Mesenchymal stem cell (in vitro differentiated cells and primary cell): ENCODE measurements around the gene INPP5F.
A peak's percentile ranks its signal among the peaks of the same experiment; 100 is the strongest.

Source experiments
- DNase-seq: peaks from one replicate; pipeline ENCODE4 v3.0.0-alpha.2; 2013
- H2AFZ ChIP-seq: one replicate; pipeline ENCODE4 v1.6.1; 2013; ENCODE audit warnings: low read depth, mild to moderate bottlenecking, control low read depth, inconsistent platforms, low read length, moderate library complexity
- H2AK5ac ChIP-seq: 2 replicates; pipeline ENCODE4 v1.6.1; 2013; ENCODE audit warnings: low read length, moderate library complexity, mild to moderate bottlenecking, inconsistent platforms; ENCODE audit not compliant: severe bottlenecking
- H2BK120ac ChIP-seq: one replicate; pipeline ENCODE4 v1.6.1; 2013; ENCODE audit warnings: low read depth, mild to moderate bottlenecking, inconsistent platforms, low read length, moderate library complexity
- H2BK12ac ChIP-seq, 2 experiments: one replicate each; pipeline ENCODE4 v1.6.1; 2013; ENCODE audit warnings: inconsistent platforms in 2 of 2, low read length in 2 of 2, mild to moderate bottlenecking in 2 of 2, moderate library complexity in 2 of 2, control low read depth in 1 of 2
- H2BK15ac ChIP-seq: one replicate; pipeline ENCODE4 v1.6.1; 2013; ENCODE audit warnings: mild to moderate bottlenecking, low read depth, inconsistent platforms; ENCODE audit not compliant: poor library complexity, severe bottlenecking
- H2BK5ac ChIP-seq: 2 replicates; pipeline ENCODE4 v1.6.1; 2013; ENCODE audit warnings: low read depth, mild to moderate bottlenecking, low read length, control low read depth, inconsistent platforms; ENCODE audit not compliant: poor library complexity, severe bottlenecking
- H3K14ac ChIP-seq, 2 experiments: one replicate each; pipeline ENCODE4 v1.6.1; 2013; ENCODE audit warnings: inconsistent platforms in 2 of 2, low read length in 2 of 2, control low read depth in 1 of 2, mild to moderate bottlenecking in 1 of 2, moderate library complexity in 1 of 2
- H3K18ac ChIP-seq, 2 experiments: one replicate each; pipeline ENCODE4 v1.6.1; 2013; ENCODE audit warnings: inconsistent platforms in 2 of 2, low read length in 2 of 2, control low read depth in 1 of 2, low read depth in 1 of 2, mild to moderate bottlenecking in 1 of 2
- H3K23ac ChIP-seq, 2 experiments: one replicate each; pipeline ENCODE4 v1.6.1; 2013; ENCODE audit warnings: inconsistent platforms in 2 of 2, low read length in 2 of 2, mild to moderate bottlenecking in 2 of 2, moderate library complexity in 2 of 2, control low read depth in 1 of 2
- H3K27ac ChIP-seq: 2 replicates; pipeline ENCODE4 v1.5.1; 2013; ENCODE audit warnings: mild to moderate bottlenecking, moderate library complexity, low read length, control low read depth, inconsistent platforms; ENCODE audit not compliant: poor library complexity, severe bottlenecking
- H3K27me3 ChIP-seq, 2 experiments: 2 replicates each; pipeline versions ENCODE4 v1.6.1 to v1.7.0; 2013; ENCODE audit warnings: low read length in 2 of 2, mild to moderate bottlenecking in 2 of 2, moderate library complexity in 2 of 2, control low read depth in 1 of 2, inconsistent platforms in 1 of 2; ENCODE audit not compliant: control insufficient read depth in 1 of 2, insufficient read depth in 1 of 2
- H3K36me3 ChIP-seq, 2 experiments: 2 replicates each; pipeline versions ENCODE4 v1.6.1 to v1.7.0; 2013; ENCODE audit warnings: low read length in 2 of 2, control low read depth in 1 of 2, inconsistent platforms in 1 of 2, low read depth in 1 of 2, mild to moderate bottlenecking in 1 of 2; ENCODE audit not compliant: insufficient read depth in 2 of 2, control insufficient read depth in 1 of 2
- H3K4ac ChIP-seq, 2 experiments: one replicate each; pipeline ENCODE4 v1.6.1; 2013; ENCODE audit warnings: inconsistent platforms in 2 of 2, low read length in 2 of 2, mild to moderate bottlenecking in 2 of 2, moderate library complexity in 2 of 2, control low read depth in 1 of 2, low read depth in 1 of 2
- H3K4me1 ChIP-seq: 2 replicates; pipeline ENCODE4 v1.6.1; 2013; ENCODE audit warnings: low read depth, low read length, control low read depth; ENCODE audit not compliant: control insufficient read depth, insufficient read depth
- H3K4me2 ChIP-seq: 2 replicates; pipeline ENCODE4 v1.6.1; 2013; ENCODE audit warnings: low read length, mild to moderate bottlenecking, inconsistent platforms; ENCODE audit not compliant: poor library complexity, severe bottlenecking
- H3K4me3 ChIP-seq, 2 experiments: 2 replicates each; pipeline versions ENCODE4 v1.5.1 to v1.7.0; 2013; ENCODE audit warnings: low read length in 2 of 2, mild to moderate bottlenecking in 2 of 2, control low read depth in 1 of 2, low read depth in 1 of 2; ENCODE audit not compliant: insufficient read depth in 1 of 2
- H3K79me1 ChIP-seq: replicated peaks from 2 replicates; pipeline ENCODE4 v1.6.1; 2013; ENCODE audit warnings: mild to moderate bottlenecking, control low read depth, low read length, inconsistent platforms; ENCODE audit not compliant: poor library complexity, severe bottlenecking
- H3K9ac ChIP-seq: 2 replicates; pipeline ENCODE4 v1.7.0; 2013; ENCODE audit warnings: mild to moderate bottlenecking, low read length, moderate library complexity
- H3K9me3 ChIP-seq: 2 replicates; pipeline ENCODE4 v1.7.0; 2013; ENCODE audit warnings: mild to moderate bottlenecking, low read length; ENCODE audit not compliant: control insufficient read depth
- H4K8ac ChIP-seq: one replicate; pipeline ENCODE4 v1.6.1; 2013; ENCODE audit warnings: inconsistent platforms, mild to moderate bottlenecking, low read length, moderate library complexity
- H4K91ac ChIP-seq: one replicate; pipeline ENCODE4 v1.6.1; 2013; ENCODE audit warnings: mild to moderate bottlenecking, low read length, inconsistent platforms
- WGBS: methylation state at CpG from one replicate; pipeline ENCODE4 v1.1.7; 2013; ENCODE audit warnings: mixed read lengths; 5-methylcytosine and 5-hydroxymethylcytosine counted together

INPP5F gene

GRCh38 chr10:119688033-119688508 is 37.8 kb upstream of the INPP5F start:
- no peak overlapping the region for H3K9ac ChIP-seq
- peaks cover 6% of the 10 kb centered on the region for H3K4me1 ChIP-seq
- no peak overlapping the region for H2BK12ac ChIP-seq
- no peak overlapping the region for H3K27ac ChIP-seq
- no peak overlapping the region for H2BK120ac ChIP-seq
- no peak overlapping the region for H2BK15ac ChIP-seq
- no peak overlapping the region for H4K8ac ChIP-seq
- H3K4me3 ChIP-seq = no peak overlapping the region
- no peak overlapping the region for H3K14ac ChIP-seq
- no peaks in the 10 kb centered on the region for H3K79me1 ChIP-seq
- no peak overlapping the region for H3K4me2 ChIP-seq
- H3K27me3 ChIP-seq = peaks cover 0 to 5% of the 10 kb centered on the region in 2 experiments
- H2BK5ac ChIP-seq = no peak overlapping the region
- no peak overlapping the region for H3K4ac ChIP-seq
- H2AFZ ChIP-seq = no peak overlapping the region
- H3K9me3 ChIP-seq = no peaks in the 10 kb centered on the region
- H4K91ac ChIP-seq = no peak overlapping the region
- no peak overlapping the region for H3K18ac ChIP-seq
- no peak overlapping the region for H2AK5ac ChIP-seq
- 65% methylated on average over 4 of the region's 4 CpGs for WGBS
- H3K36me3 ChIP-seq = no peaks in the 10 kb centered on the region
- no peak for DNase-seq
- no peak overlapping the region for H3K23ac ChIP-seq

DNA sequence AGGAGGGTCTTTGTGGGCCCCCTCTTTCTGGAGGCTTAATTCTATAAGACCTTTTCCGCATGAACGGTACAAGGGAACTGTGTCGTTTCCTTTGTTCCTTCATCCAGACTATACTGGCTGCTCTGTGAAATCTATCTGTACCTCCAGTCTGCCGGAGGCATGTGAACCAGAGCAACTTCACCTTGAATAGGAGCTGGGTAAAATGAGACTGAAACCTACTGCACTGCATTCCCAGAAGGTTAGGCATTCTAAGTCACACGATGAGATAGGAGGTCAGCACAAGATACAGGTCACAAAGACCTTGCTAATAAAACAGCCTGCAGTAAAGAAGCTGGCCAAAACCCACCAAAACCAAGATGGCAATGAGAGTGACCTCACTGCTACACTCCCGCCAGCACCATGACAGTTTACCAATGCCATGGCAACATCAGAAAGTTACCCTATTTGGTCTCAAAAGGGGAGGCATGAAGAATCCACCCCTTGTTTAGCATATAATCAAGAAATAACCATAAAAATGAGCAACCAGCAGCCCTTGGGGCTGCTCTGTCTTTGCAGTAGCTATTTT is 36.8 kb upstream of the INPP5F start:
- Histone ChIP-seq H3K18ac (no peak overlapping the region), H4K91ac (no peak overlapping the region), H3K36me3 (no peaks in the 10 kb centered on the region), H3K9me3 (no peaks in the 10 kb centered on the region), H4K8ac (no peak overlapping the region), H2AFZ (no peak overlapping the region), H3K14ac (no peak overlapping the region), H3K4me1 (peaks cover 11% of the 10 kb centered on the region), H3K79me1 (no peaks in the 10 kb centered on the region), H2AK5ac (no peak overlapping the region), H3K4me2 (no peak overlapping the region), H2BK15ac (no peak overlapping the region), H2BK5ac (no peak overlapping the region), H3K9ac (no peak overlapping the region), H3K27ac (no peak overlapping the region), H2BK12ac (no peak overlapping the region), H3K4me3 (no peak overlapping the region), H2BK120ac (no peak overlapping the region), H3K27me3 (peaks cover 0 to 13% of the 10 kb centered on the region in 2 experiments), H3K4ac (no peak overlapping the region), H3K23ac (no peak overlapping the region)
- no peak for DNase-seq
- WGBS = 85% methylated on average over 6 of the region's 6 CpGs

- Histone ChIP-seq H3K14ac (no peak overlapping the region), H3K27me3 (peaks cover 7 to 34% of the 10 kb centered on the region in 2 experiments), H3K27ac (no peak overlapping the region), H3K36me3 (no peaks in the 10 kb centered on the region), H3K9me3 (no peaks in the 10 kb centered on the region), H2BK5ac (no peak overlapping the region), H2AFZ (no peak overlapping the region), H2BK15ac (peak overlapping the region; percentile 75), H3K4me3 (no peak overlapping the region), H3K4me1 (peaks cover 11% of the 10 kb centered on the region), H3K4me2 (no peak overlapping the region), H3K79me1 (no peaks in the 10 kb centered on the region), H2BK120ac (no peak overlapping the region), H4K8ac (no peak overlapping the region), H2AK5ac (no peak overlapping the region), H3K9ac (no peak overlapping the region), H2BK12ac (no peak overlapping the region), H3K4ac (no peak overlapping the region), H3K18ac (no peak overlapping the region), H4K91ac (no peak overlapping the region), H3K23ac (no peak overlapping the region)
- no peak for DNase-seq
- 100% methylated on average over 2 of the region's 3 CpGs for WGBS
Observed at GRCh38 chr10:119691726-119692125, 34.1 kb upstream of the INPP5F start.

GRCh38 chr10:119693262-119693957 is 32.4 kb upstream of the INPP5F start:
- Histone ChIP-seq H3K9me3 (no peaks in the 10 kb centered on the region), H3K4me1 (peaks cover 8% of the 10 kb centered on the region), H2BK15ac (no peak overlapping the region), H2AK5ac (no peak overlapping the region), H3K4ac (no peak overlapping the region), H3K4me2 (no peak overlapping the region), H2BK5ac (no peak overlapping the region), H3K4me3 (no peak overlapping the region), H3K23ac (no peak overlapping the region), H4K91ac (no peak overlapping the region), H3K27ac (no peak overlapping the region), H3K36me3 (no peaks in the 10 kb centered on the region), H4K8ac (peak overlapping the region; percentile 14), H2AFZ (no peak overlapping the region), H2BK12ac (peak overlapping the region in 1 of 2 experiments; percentile 75), H3K27me3 (peaks cover 16 to 34% of the 10 kb centered on the region in 2 experiments), H2BK120ac (no peak overlapping the region), H3K14ac (no peak overlapping the region), H3K9ac (no peak overlapping the region), H3K79me1 (no peaks in the 10 kb centered on the region), H3K18ac (no peak overlapping the region)
- 38% methylated on average over 6 of the region's 6 CpGs for WGBS
- DNase-seq = peak; percentile 57
